ENCODE results near the gene CNTNAP4. TPM values are rescaled to one million over a fixed set of nuclear protein-coding genes. Genes with fewer than 3 reads are reported as not detected.

Gene CNTNAP4
- total and polyA plus RNA-seq, 7 donors, result 0.01 to 0.04 (median 0.03) TPM; not detected in 4

GRCh38 chr16:76351441-76351840 is 74.2 kb downstream of the CNTNAP4 start:
- no peak for TF ChIP-seq CTCF (IDR thresholded peaks at IDR 0.05)

GRCh38 chr16:76360404-76360803 is 83.2 kb downstream of the CNTNAP4 start:
- intact Hi-C loops (cut with DNase I), result no loop called here
- Histone ChIP-seq H3K4me1 (no peaks in the 10 kb centered on the region), H3K27me3 (ENCODE audit: insufficient read depth in 3 of 3, low read length in 2 of 3) (no peaks in the 10 kb centered on the region), H3K27ac (no peak overlapping the region), H3K36me3 (ENCODE audit: insufficient read depth in 1 of 2, low read depth in 1 of 2) (no peaks in the 10 kb centered on the region), H3K4me3 (no peak overlapping the region), H3K9me3 (no peaks in the 10 kb centered on the region)
- ATAC-seq, result no peak
- DNase-seq, result no peak
- TF ChIP-seq CTCF (IDR thresholded peaks at IDR 0.05), result no peak
- WGBS, 3 donors, result 8 to 43% (median 22%) methylated on average over 1 of the region's 1 CpG

More at GRCh38 chr16:76351441-76351840, 74.2 kb downstream of the CNTNAP4 start:
- WGBS, 3 donors, result 67 to 77% (median 74%) methylated on average over 5 of the region's 5 CpGs
- no peaks in the 10 kb centered on the region for H3K27me3 ChIP-seq (ENCODE audit: insufficient read depth in 3 of 3, low read length in 2 of 3)
- ATAC-seq (no peak), DNase-seq (no peak)
- no peak overlapping the region for H3K27ac ChIP-seq
- H3K4me3 ChIP-seq, result no peak overlapping the region
- H3K9me3 ChIP-seq, result no peaks in the 10 kb centered on the region
- H3K4me1 ChIP-seq, result no peaks in the 10 kb centered on the region
- H3K36me3 ChIP-seq (ENCODE audit: insufficient read depth in 1 of 2, low read depth in 1 of 2), result no peaks in the 10 kb centered on the region
- intact Hi-C loops (cut with DNase I), result no loop called here

- Histone ChIP-seq H3K27ac (no peak overlapping the region), H3K9me3 (no peaks in the 10 kb centered on the region), H3K4me1 (no peaks in the 10 kb centered on the region), H3K27me3 (ENCODE audit: insufficient read depth in 3 of 3, low read length in 2 of 3) (no peaks in the 10 kb centered on the region), H3K36me3 (ENCODE audit: insufficient read depth in 1 of 2, low read depth in 1 of 2) (no peaks in the 10 kb centered on the region), H3K4me3 (no peak overlapping the region)
- ATAC-seq (no peak), DNase-seq (no peak)
- intact Hi-C loops (cut with DNase I), result no loop called here
- 25 to 32% (median 27%) methylated on average over 4 of the region's 4 CpGs for WGBS, 3 donors
- no peak for TF ChIP-seq CTCF (IDR thresholded peaks at IDR 0.05)
These were observed 93.1 kb downstream of the CNTNAP4 start for GRCh38 chr16:76370344-76370743.

GRCh38 chr16:76371441-76371840 is 94.2 kb downstream of the CNTNAP4 start:
- Histone ChIP-seq H3K27ac (no peak overlapping the region), H3K9me3 (no peaks in the 10 kb centered on the region), H3K4me1 (no peaks in the 10 kb centered on the region), H3K27me3 (ENCODE audit: insufficient read depth in 3 of 3, low read length in 2 of 3) (no peaks in the 10 kb centered on the region), H3K36me3 (ENCODE audit: insufficient read depth in 1 of 2, low read depth in 1 of 2) (no peaks in the 10 kb centered on the region), H3K4me3 (no peak overlapping the region)
- intact Hi-C loops (cut with DNase I), result no loop called here
- ATAC-seq (no peak), DNase-seq (no peak)
- 76 to 89% (median 82%) methylated on average over 3 of the region's 3 CpGs for WGBS, 3 donors
- no peak for TF ChIP-seq CTCF (IDR thresholded peaks at IDR 0.05)

- ATAC-seq (no peak), DNase-seq (no peak)
- TF ChIP-seq CTCF (IDR thresholded peaks at IDR 0.05), result no peak
- H3K4me1 ChIP-seq, result no peaks in the 10 kb centered on the region
- no peaks in the 10 kb centered on the region for H3K36me3 ChIP-seq (ENCODE audit: insufficient read depth in 1 of 2, low read depth in 1 of 2)
- H3K27ac ChIP-seq, result no peak overlapping the region
- H3K9me3 ChIP-seq, result no peaks in the 10 kb centered on the region
- no peaks in the 10 kb centered on the region for H3K27me3 ChIP-seq (ENCODE audit: insufficient read depth in 3 of 3, low read length in 2 of 3)
- intact Hi-C loops (cut with DNase I), result no loop called here
- H3K4me3 ChIP-seq, result no peak overlapping the region
- 67 to 71% (median 69%) methylated on average over 4 of the region's 4 CpGs for WGBS, 3 donors
These were observed 96.8 kb downstream of the CNTNAP4 start for GRCh38 chr16:76373998-76374397.

Data from psoas muscle (tissue), 8 donors.